ENCODE measurements around the gene CDC37L1.

DNA sequence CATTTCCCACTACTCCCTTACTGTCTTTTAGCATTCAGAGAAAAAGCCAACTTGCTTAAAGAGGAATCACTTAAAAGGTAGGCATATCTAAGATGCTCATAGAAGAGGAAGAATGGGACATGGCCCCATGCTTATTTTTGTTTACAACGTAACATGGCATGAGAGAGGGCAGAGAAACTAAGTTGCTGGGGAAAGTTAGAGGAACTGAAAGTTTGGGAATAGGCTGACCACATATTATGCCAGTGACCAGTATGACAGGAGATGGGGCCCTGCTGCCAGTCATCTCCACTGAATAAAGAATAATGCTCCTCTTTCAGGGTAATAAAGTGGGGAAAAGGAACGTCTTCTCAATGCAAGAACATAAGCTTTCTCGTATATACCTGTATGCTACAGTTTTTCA, 15.4 kb upstream of the CDC37L1 start:
- TF ChIP-seq, protein P1, sequence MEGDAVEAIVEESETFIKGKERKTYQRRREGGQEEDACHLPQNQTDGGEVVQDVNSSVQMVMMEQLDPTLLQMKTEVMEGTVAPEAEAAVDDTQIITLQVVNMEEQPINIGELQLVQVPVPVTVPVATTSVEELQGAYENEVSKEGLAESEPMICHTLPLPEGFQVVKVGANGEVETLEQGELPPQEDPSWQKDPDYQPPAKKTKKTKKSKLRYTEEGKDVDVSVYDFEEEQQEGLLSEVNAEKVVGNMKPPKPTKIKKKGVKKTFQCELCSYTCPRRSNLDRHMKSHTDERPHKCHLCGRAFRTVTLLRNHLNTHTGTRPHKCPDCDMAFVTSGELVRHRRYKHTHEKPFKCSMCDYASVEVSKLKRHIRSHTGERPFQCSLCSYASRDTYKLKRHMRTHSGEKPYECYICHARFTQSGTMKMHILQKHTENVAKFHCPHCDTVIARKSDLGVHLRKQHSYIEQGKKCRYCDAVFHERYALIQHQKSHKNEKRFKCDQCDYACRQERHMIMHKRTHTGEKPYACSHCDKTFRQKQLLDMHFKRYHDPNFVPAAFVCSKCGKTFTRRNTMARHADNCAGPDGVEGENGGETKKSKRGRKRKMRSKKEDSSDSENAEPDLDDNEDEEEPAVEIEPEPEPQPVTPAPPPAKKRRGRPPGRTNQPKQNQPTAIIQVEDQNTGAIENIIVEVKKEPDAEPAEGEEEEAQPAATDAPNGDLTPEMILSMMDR (conservative IDR thresholded peaks at IDR 0.05 in 1 of 2, IDR thresholded peaks at IDR 0.05 in 1 of 2; ENCODE audit: extremely low read depth in 1 of 2, insufficient read depth in 1 of 2, low read depth in 1 of 2, low read length in 2 of 2): no peak
- no peak for TF ChIP-seq EZH2 (IDR thresholded peaks at IDR 0.05; ENCODE audit: borderline replicate concordance, low read length)

Data from mammary epithelial cell (primary cell).